Limb (tissue), 2 donors: ENCODE measurements around the gene SNCAIP.

ENCODE experiments used
- DNase-seq, 2 donors: peaks; one replicate each; pipeline ENCODE4 v3.0.0-alpha.2; 2016; ENCODE audit errors: extremely low spot score in 2 of 2

The SNCAIP gene

GRCh38 chr5:122311961-122312590, at the start of gene SNCAIP:
SNCAIP (plus strand) TSS chr5:122312237; CDS start chr5:122391135, 78,898 bp downstream.
- DNase-seq = peak; percentile 38 to 78

- no peak for DNase-seq
Measured at GRCh38 chr5:122263352-122264030, 48.5 kb upstream of the SNCAIP start.

- no peak for DNase-seq
Measured at GRCh38 chr5:122264610-122265009, 47.4 kb upstream of the SNCAIP start.

- DNase-seq = no peak
Measured at GRCh38 chr5:122267185-122267584, 44.9 kb upstream of the SNCAIP start.

GRCh38 chr5:122273696-122274095, 38.3 kb upstream of the SNCAIP start:
- peak in 1 of 2 donors; percentile 30 for DNase-seq

GRCh38 chr5:122283592-122283991, 28.4 kb upstream of the SNCAIP start:
- DNase-seq = no peak

GRCh38 chr5:122286541-122286940, 25.5 kb upstream of the SNCAIP start:
- no peak for DNase-seq

GRCh38 chr5:122287101-122287500, 24.9 kb upstream of the SNCAIP start:
- no peak for DNase-seq

- no peak for DNase-seq
Measured at GRCh38 chr5:122291000-122291901, 20.8 kb upstream of the SNCAIP start.

GRCh38 chr5:122292332-122292731, 19.7 kb upstream of the SNCAIP start:
- no peak for DNase-seq

GRCh38 chr5:122295138-122295537, 16.9 kb upstream of the SNCAIP start:
- DNase-seq = no peak

GRCh38 chr5:122296871-122297270, 15.2 kb upstream of the SNCAIP start:
- DNase-seq = no peak

- no peak for DNase-seq
Measured at GRCh38 chr5:122297587-122298298, 14.3 kb upstream of the SNCAIP start.

- no peak for DNase-seq
Measured at GRCh38 chr5:122300374-122300773, 11.7 kb upstream of the SNCAIP start.

- DNase-seq = peak in 1 of 2 donors; percentile 53
Measured at GRCh38 chr5:122301016-122301415, 11.0 kb upstream of the SNCAIP start.

GRCh38 chr5:122304471-122305215, 7.4 kb upstream of the SNCAIP start:
- no peak for DNase-seq

GRCh38 chr5:122306461-122306860, 5.6 kb upstream of the SNCAIP start:
- DNase-seq = no peak

- DNase-seq = no peak
Measured at GRCh38 chr5:122310889-122311288, 1.1 kb upstream of the SNCAIP start.

GRCh38 chr5:122311497-122311960, 508 bp upstream of the SNCAIP start:
- peak; percentile 32 to 72 for DNase-seq

GRCh38 chr5:122312591-122313406, 762 bp downstream of the SNCAIP start:
- peak; percentile 51 to 68 for DNase-seq
